Ovary (tissue), 9 donors: Measurements from ENCODE around the gene ASCC3. TPM values are rescaled to one million over a fixed set of nuclear protein-coding genes. Genes with fewer than 3 reads are reported as not detected.

Experiments used
- DNase-seq, 5 donors: peaks; one replicate each; pipeline ENCODE4 v3.0.0-alpha.2; 2019 to 2020
- H3K27ac ChIP-seq, 2 donors: fragments of 200-600 bp; one replicate each; pipeline versions ENCODE4 v1.5.1 to v1.8.0; 2019 to 2022
- H3K27me3 ChIP-seq: fragments of 200-600 bp; one replicate; pipeline ENCODE4 v1.8.0; 2022
- H3K36me3 ChIP-seq: fragments of 200-600 bp; sonication (generic); one replicate; pipeline ENCODE4 v1.5.1; 2019
- H3K4me1 ChIP-seq: one replicate; pipeline ENCODE4 v1.8.1; 2013; ENCODE audit warnings: mild to moderate bottlenecking, moderate library complexity; ENCODE audit not compliant: insufficient read depth
- H3K4me3 ChIP-seq: fragments of 200-600 bp; sonication (generic); one replicate; pipeline ENCODE4 v1.5.1; 2017
- H3K9me3 ChIP-seq, 2 donors: fragments of 200-600 bp in 1 of 2; sonication (generic) in 1 of 2; one replicate each; pipeline versions ENCODE4 v1.5.1 to v1.8.1; 2013 to 2019; ENCODE audit warnings: mild to moderate bottlenecking in 1 of 2, moderate library complexity in 1 of 2
- EP300 ChIP-seq: sonication (generic); formaldehyde crosslinking; IDR thresholded peaks from one replicate; pipeline ENCODE4 v1.6.1; 2017; ENCODE audit warnings: antibody characterized with exemption
- POLR2A ChIP-seq: fragments of 450-650 bp; IDR thresholded peaks from one replicate; pipeline ENCODE4 v1.6.1; 2017; ENCODE audit warnings: antibody characterized with exemption, mild to moderate bottlenecking, moderate library complexity
- WGBS, 3 donors: extraction: QIAGEN DNeasy Blood & Tissue Kit in 1 of 3; methylation state at CpG; one replicate each; pipeline versions ENCODE4 v1.1.5 to v1.1.7; 2013 to 2017; 5-methylcytosine and 5-hydroxymethylcytosine counted together
- intact Hi-C, 4 donors: fragments of 100-400 bp; cut with DNase I; formaldehyde crosslinking; loops; one replicate each; pipeline versions ENCODE4 v1.11.0 to v1.15.1; 2022 to 2023
- polyA plus RNA-seq, 2 donors: library from polyadenylated mRNA; stranded (reverse); fragments of 200-250 nt in 1 of 2; fragments of 350-450 nt in 1 of 2; fragmentation: Illumina TruSeq in 1 of 2; extraction: RNeasy Lipid Tissue Mini Kit (QIAGEN cat#74804) in 1 of 2; gene quantifications; one replicate each; pipeline ENCODE4 v1.2.3, GENCODE V29; 2013 to 2014
- total RNA-seq, 7 donors: library from RNA; depleted of rRNA in 2 of 7; stranded (reverse); fragments of >200 nt in 2 of 7; fragmentation: NEBNext Ultra II Directional in 3 of 7; extraction: Animal tissue kit (Norgen Biotek cat#: 25700) in 3 of 7; gene quantifications; one replicate each; pipeline versions ENCODE4 v1.1.0 to v1.2.4, GENCODE V29; 2016 to 2023
- TF ChIP-seq, protein P1 (sequence below), 3 donors: fragments of 450-650 bp in 2 of 3; fragments of 200-600 bp in 1 of 3; IDR thresholded peaks; one replicate each; pipeline versions ENCODE4 v1.5.1 to v1.8.0; 2016 to 2022; ENCODE audit warnings: antibody characterized with exemption in 3 of 3, mild to moderate bottlenecking in 1 of 3
- donor health status: DM: no; HTN: no; CAD: no; lungs with moderate emphysema.
- donor health status: DM: no; HTN: no; CAD: no.
- donor health status: Bipolar disorder and iron deficiency.
- donor health status: DM: yes; HTN: yes; CAD: no.
- donor health status: DM: no; HTN: no; CAD: no.
- donor health status: DM: yes; HTN: yes; CAD: no.

Gene ASCC3
- total and polyA plus RNA-seq, 9 donors: 8.2 to 34.2 (median 22.0) TPM

DNA sequence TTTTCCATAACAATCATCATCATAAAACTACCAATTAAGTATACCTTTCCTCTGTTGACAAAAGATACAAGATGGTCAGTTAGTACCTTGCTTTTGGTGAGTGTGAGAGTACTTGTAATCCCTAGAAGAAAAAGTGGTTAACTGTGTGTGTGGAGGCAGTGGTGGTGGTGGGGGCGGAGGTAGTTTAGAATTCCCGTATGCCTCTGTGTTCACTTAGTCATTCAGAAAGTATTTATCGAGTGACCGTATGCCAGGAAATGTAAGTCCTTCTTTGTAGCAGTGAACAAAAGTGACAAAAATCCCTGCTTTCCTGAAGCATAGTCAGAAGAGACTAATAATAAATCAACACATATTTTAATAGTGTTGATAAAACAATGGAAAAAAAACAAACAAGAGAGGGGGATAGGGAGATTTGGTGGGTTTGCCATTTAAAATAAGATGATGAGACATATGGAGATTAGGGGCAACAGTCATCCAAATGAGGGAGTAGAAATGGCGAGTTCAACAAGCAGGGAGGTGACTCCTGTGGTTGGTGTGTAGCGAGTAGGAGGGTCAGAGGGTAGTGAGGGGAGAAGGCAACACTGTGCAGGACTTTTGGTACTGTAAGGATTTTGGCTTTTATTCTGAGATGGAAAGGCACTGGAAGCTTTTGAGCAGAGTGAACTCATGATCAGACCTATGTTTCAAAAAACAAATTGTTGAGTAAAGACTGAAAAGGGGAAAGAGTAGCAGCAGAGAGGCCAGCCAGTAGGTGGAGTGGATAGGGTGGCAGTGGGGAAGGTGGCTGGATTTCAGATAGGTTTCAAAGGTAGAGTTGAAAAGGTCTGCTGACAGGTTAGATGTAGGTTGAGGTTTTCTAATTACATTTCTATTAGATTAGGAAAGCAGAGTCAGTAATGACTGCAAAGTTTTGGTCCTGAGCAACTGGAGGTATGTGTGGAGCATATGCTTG is 376.1 kb downstream of the ASCC3 start:
- TF ChIP-seq, protein P1, sequence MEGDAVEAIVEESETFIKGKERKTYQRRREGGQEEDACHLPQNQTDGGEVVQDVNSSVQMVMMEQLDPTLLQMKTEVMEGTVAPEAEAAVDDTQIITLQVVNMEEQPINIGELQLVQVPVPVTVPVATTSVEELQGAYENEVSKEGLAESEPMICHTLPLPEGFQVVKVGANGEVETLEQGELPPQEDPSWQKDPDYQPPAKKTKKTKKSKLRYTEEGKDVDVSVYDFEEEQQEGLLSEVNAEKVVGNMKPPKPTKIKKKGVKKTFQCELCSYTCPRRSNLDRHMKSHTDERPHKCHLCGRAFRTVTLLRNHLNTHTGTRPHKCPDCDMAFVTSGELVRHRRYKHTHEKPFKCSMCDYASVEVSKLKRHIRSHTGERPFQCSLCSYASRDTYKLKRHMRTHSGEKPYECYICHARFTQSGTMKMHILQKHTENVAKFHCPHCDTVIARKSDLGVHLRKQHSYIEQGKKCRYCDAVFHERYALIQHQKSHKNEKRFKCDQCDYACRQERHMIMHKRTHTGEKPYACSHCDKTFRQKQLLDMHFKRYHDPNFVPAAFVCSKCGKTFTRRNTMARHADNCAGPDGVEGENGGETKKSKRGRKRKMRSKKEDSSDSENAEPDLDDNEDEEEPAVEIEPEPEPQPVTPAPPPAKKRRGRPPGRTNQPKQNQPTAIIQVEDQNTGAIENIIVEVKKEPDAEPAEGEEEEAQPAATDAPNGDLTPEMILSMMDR (IDR thresholded peaks at IDR 0.05): no peak
- TF ChIP-seq POLR2A: no peak
- no peak for TF ChIP-seq EP300
- no peaks in the 10 kb centered on the region for H3K27me3 ChIP-seq
- intact Hi-C loops: no loop called here
- H3K4me1 ChIP-seq: no peaks in the 10 kb centered on the region
- H3K27ac ChIP-seq: no peak overlapping the region
- no peak overlapping the region for H3K4me3 ChIP-seq
- H3K36me3 ChIP-seq: no peaks in the 10 kb centered on the region
- no peak for DNase-seq
- WGBS, 3 donors: 40 to 60% (median 46%) methylated on average over 6 of the region's 6 CpGs
- no peaks in the 10 kb centered on the region for H3K9me3 ChIP-seq

DNA sequence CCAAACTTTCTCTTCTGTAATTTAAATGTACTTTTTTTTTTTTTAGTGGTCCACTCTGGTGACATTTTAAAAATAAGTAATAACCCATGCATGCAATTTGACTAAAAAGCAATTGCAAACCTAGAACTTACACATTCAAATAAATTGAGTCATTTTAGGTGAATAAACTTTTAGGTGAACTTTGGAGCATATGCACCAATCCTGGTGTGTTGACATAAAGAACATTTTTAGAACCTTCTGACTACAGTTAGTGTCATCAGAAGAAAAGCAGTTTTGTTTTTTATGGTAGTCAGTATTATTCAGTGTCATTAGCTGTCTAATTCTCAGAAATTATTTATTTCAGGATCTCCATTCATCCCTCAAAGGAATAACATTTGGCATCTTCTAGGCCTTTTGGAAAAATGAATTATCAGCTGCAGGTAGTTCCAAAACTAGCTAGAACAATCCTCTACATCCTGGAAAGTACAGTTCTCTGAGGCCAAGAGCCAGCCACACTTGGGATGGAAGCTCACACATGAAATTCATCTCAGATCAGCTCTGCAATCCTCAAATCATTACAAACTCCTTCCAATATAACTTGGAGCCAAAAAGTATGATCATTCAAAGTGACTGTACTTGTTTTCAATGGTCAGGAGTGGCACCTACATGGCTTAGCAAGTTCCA is 378.0 kb downstream of the ASCC3 start:
- Histone ChIP-seq H3K36me3 (no peaks in the 10 kb centered on the region), H3K4me3 (no peak overlapping the region), H3K27ac (no peak overlapping the region), H3K4me1 (no peaks in the 10 kb centered on the region), H3K27me3 (no peaks in the 10 kb centered on the region), H3K9me3 (no peaks in the 10 kb centered on the region)
- intact Hi-C loops: no loop called here
- no peak for DNase-seq
- TF ChIP-seq POLR2A (no peak), EP300 (no peak)
- TF ChIP-seq, protein P1 (IDR thresholded peaks at IDR 0.05): no peak

DNA sequence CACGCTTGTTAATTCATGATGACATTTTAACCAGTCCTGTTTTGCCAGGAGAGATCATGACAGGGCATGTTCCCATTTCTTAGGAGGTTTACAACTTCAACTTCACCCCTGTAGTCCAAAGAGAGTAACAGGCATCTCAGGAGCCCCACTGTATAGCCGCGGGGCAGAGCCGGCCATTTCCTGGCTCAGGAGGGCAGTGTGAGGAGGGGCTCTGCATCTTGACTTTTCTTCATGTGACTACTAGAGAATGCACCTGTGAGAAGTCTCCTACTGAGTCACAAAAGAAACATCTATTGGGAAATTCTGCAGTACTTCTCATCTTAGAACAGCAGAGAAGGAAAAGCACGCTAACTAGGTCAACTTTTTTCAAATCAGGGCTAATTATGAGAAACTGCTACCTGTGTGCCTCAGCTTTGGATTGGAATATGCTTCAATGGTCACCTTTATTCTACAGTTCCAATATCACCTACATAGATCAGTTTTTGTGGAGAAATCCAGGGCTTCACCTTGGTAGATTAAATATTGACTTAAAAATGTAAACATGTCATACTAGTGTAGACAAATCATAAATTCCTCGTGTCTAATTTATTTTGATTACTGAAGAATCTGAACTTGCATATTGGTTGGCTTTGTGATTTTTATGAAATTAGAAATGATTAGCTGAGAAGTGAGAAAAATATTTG is 387.8 kb downstream of the ASCC3 start:
- DNase-seq: no peak
- Histone ChIP-seq H3K27ac (no peak overlapping the region), H3K27me3 (no peaks in the 10 kb centered on the region), H3K4me1 (no peaks in the 10 kb centered on the region), H3K9me3 (no peaks in the 10 kb centered on the region), H3K4me3 (no peak overlapping the region), H3K36me3 (no peaks in the 10 kb centered on the region)
- WGBS, 3 donors: 76 to 83% (median 78%) methylated on average over 6 of the region's 6 CpGs
- TF ChIP-seq EP300: no peak
- TF ChIP-seq, protein P1 (IDR thresholded peaks at IDR 0.05): no peak
- TF ChIP-seq POLR2A: no peak
- intact Hi-C loops: no loop called here

DNA sequence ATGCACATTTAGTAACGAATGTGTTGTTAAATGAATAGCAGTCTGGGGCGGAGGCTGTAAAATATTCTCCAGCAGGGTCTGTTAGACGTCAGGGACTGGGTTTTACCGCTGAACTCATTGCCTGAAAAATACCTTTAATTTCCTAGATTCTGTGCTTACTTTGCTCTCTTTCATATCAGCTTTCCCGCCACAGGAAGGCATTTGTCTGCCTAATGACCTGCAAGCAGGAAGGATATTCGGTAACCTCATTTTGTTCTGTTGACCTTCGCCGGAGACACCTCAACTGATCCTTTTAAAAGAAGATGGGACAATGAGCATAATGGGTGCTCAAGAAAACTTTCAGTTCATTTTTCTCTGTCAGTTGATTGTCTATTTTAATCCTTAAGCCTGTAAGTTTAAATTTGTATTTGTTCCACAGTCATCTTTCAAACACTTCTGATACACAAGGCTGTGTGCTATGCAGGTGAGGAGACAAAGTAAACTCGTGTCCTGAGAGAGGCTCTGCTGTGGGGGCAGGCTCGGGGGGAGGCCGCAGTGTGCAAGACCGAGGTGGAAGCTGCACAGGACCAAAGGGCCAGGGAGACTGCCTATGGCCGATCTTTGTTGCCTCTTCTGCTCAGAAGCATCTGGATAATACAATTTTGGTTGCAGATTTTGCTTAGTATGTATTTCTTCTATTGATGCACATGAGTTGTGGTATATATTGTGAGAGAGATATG is 389.0 kb downstream of the ASCC3 start:
- no peak for DNase-seq
- intact Hi-C loops: no loop called here
- Histone ChIP-seq H3K4me1 (no peaks in the 10 kb centered on the region), H3K4me3 (no peak overlapping the region), H3K27ac (no peak overlapping the region), H3K27me3 (no peaks in the 10 kb centered on the region), H3K36me3 (no peaks in the 10 kb centered on the region), H3K9me3 (no peaks in the 10 kb centered on the region)
- WGBS, 3 donors: 42 to 56% (median 45%) methylated on average over 13 of the region's 13 CpGs
- TF ChIP-seq, protein P1 (IDR thresholded peaks at IDR 0.05): no peak
- no peak for TF ChIP-seq POLR2A
- TF ChIP-seq EP300: no peak
